ENCODE results near the gene SDHAF2.

- TF ChIP-seq RFX5 (IDR thresholded peaks at IDR 0.05; ENCODE audit: low read depth, low read length) (no peak), CTCF (conservative IDR thresholded peaks at IDR 0.05; ENCODE audit: low read depth, low read length) (no peak)
These were observed 22.9 kb downstream of the SDHAF2 start for GRCh38 chr11:61452825-61453224.
